Mucosa of descending colon (tissue), 3 donors: ENCODE results near the gene SYT9. TPM values are rescaled to one million over a fixed set of nuclear protein-coding genes. Genes with fewer than 3 reads are reported as not detected.

Experiments
- ATAC-seq: fragments of 200-7000 bp; cut with Tn5 transposase; one replicate; pipeline ENCODE4 v1.9.1; 2020; ENCODE audit warnings: mild to moderate bottlenecking, moderate library complexity
- DNase-seq, 3 donors: peaks; one replicate each; pipeline ENCODE4 v3.0.0-alpha.2; 2020
- H3K36me3 ChIP-seq: fragments of 200-600 bp; one replicate; pipeline ENCODE4 v1.8.0; 2021; ENCODE audit warnings: low read depth, mild to moderate bottlenecking
- H3K4me1 ChIP-seq: fragments of 200-600 bp; one replicate; pipeline ENCODE4 v1.8.0; 2021; ENCODE audit warnings: low read depth, mild to moderate bottlenecking
- H3K4me3 ChIP-seq: fragments of 200-600 bp; one replicate; pipeline ENCODE4 v1.8.0; 2021; ENCODE audit warnings: mild to moderate bottlenecking
- H3K9me3 ChIP-seq: fragments of 200-600 bp; one replicate; pipeline ENCODE4 v1.8.0; 2021; ENCODE audit warnings: mild to moderate bottlenecking
- intact Hi-C, 2 donors: fragments of 100-400 bp; cut with DNase I in 1 of 2; cut with micrococcal nuclease in 1 of 2; formaldehyde crosslinking; loops; one replicate each; pipeline versions ENCODE4 v1.11.0 to v1.11.1; 2022; cut with DNase I, micrococcal nuclease
- total RNA-seq, 3 donors: library from RNA; stranded (reverse); fragmentation: NEBNext Ultra II Directional in 2 of 3; extraction: Animal tissue kit (Norgen Biotek cat#: 25700) in 2 of 3; gene quantifications; one replicate each; pipeline versions ENCODE4 v1.2.1 to v1.2.4, GENCODE V29; 2021 to 2023
- TF ChIP-seq, protein P1 (sequence below): fragments of 200-600 bp; IDR thresholded peaks from one replicate; pipeline ENCODE4 v1.8.0; 2022; ENCODE audit warnings: antibody characterized with exemption, mild to moderate bottlenecking
- donor health status: DM: no; HTN: no; CAD: no; lungs with moderate emphysema.
- donor health status: DM: no; HTN: no; CAD: no.
- donor health status: DM: no; HTN: yes; CAD: no.

SYT9 gene
- total RNA-seq, 3 donors from 2014 or later, result 0.12 to 0.57 (median 0.14) TPM

DNA sequence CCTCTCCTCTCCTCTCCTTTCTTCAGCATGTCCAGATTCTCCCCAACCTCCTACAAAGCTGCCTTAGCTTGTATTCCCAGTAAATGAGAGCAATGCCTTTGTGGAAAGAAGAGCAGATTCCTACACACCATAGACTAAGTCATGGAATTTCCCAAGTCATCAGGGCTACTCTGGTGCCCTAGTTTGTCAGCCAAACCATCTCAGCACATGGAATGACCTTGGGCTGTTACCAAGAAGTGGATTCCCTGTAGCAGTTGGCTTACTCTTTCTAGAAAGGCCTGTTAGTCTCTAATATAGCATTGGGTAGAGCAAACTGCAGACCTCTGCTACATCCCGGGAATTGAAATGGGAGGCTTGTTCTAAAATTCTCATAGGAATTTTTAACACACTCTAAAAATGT, 124.7 kb downstream of the SYT9 start:
- Histone ChIP-seq H3K9me3 (no peaks in the 10 kb centered on the region), H3K36me3 (no peaks in the 10 kb centered on the region), H3K4me1 (no peaks in the 10 kb centered on the region), H3K4me3 (no peak overlapping the region)
- DNase-seq (no peak), ATAC-seq (no peak)
- TF ChIP-seq, protein P1, sequence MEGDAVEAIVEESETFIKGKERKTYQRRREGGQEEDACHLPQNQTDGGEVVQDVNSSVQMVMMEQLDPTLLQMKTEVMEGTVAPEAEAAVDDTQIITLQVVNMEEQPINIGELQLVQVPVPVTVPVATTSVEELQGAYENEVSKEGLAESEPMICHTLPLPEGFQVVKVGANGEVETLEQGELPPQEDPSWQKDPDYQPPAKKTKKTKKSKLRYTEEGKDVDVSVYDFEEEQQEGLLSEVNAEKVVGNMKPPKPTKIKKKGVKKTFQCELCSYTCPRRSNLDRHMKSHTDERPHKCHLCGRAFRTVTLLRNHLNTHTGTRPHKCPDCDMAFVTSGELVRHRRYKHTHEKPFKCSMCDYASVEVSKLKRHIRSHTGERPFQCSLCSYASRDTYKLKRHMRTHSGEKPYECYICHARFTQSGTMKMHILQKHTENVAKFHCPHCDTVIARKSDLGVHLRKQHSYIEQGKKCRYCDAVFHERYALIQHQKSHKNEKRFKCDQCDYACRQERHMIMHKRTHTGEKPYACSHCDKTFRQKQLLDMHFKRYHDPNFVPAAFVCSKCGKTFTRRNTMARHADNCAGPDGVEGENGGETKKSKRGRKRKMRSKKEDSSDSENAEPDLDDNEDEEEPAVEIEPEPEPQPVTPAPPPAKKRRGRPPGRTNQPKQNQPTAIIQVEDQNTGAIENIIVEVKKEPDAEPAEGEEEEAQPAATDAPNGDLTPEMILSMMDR, result no peak
- intact Hi-C loops, result no loop called here

DNA sequence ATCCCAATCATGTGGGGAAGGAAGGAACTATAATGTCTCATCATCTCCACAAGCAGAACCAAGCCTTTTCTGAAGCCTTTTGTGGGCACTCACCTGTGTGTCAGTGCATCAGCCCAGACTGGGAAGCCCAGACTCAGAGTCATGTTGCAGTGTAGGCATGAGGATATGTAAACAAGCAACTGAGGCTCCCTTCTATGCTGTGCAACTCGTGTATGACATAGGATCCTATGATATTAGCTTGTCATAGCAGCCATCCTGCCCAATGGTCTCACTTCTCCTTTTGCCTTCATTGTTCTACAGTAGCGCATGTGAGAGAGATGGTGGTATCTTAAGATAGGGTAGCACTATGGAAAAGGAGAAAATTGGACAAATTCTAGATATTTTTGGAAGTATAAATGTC, 130.2 kb downstream of the SYT9 start:
- DNase-seq (no peak), ATAC-seq (no peak)
- TF ChIP-seq, protein P1, result no peak
- no peaks in the 10 kb centered on the region for H3K36me3 ChIP-seq
- H3K4me3 ChIP-seq, result no peak overlapping the region
- H3K4me1 ChIP-seq, result no peaks in the 10 kb centered on the region
- no peaks in the 10 kb centered on the region for H3K9me3 ChIP-seq
- intact Hi-C loops, result no loop called here

DNA sequence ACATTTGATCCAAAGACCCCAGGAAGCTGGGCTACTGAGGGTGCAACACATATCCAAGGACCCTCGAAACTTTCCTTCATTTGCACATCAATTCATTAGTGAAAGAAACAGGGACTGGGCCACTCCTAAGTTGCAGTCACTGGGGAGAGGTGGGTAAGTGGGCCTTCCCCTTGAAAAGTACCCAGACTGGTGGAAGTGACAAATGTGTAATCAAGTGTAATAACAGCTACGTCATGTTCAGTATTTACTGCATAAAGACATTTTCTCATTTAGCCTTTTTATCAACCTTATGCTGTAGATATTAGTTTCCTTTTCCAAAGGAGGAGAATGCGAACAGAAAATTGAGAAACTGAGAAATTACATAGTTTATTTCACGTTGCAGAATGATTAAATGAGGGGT, 131.7 kb downstream of the SYT9 start:
- TF ChIP-seq, protein P1, result no peak
- no peak overlapping the region for H3K4me3 ChIP-seq
- ATAC-seq, result no peak
- no peaks in the 10 kb centered on the region for H3K9me3 ChIP-seq
- no peaks in the 10 kb centered on the region for H3K4me1 ChIP-seq
- no peak for DNase-seq
- H3K36me3 ChIP-seq, result no peaks in the 10 kb centered on the region
- intact Hi-C loops, result no loop called here

- Histone ChIP-seq H3K4me3 (no peak overlapping the region), H3K4me1 (no peaks in the 10 kb centered on the region), H3K9me3 (no peaks in the 10 kb centered on the region), H3K36me3 (no peaks in the 10 kb centered on the region)
- ATAC-seq, result no peak
- TF ChIP-seq, protein P1, result no peak
- DNase-seq, result no peak
- intact Hi-C loops, result no loop called here
Observed at GRCh38 chr11:7384691-7385090, 133.0 kb downstream of the SYT9 start.

GRCh38 chr11:7385532-7385931, 133.8 kb downstream of the SYT9 start:
- no peaks in the 10 kb centered on the region for H3K4me1 ChIP-seq
- ATAC-seq (no peak), DNase-seq (no peak)
- TF ChIP-seq, protein P1, result no peak
- H3K4me3 ChIP-seq, result no peak overlapping the region
- no peaks in the 10 kb centered on the region for H3K9me3 ChIP-seq
- no peaks in the 10 kb centered on the region for H3K36me3 ChIP-seq
- intact Hi-C loops, result no loop called here
